SK-N-SH (cell line): Measurements from ENCODE around the gene HOXB8. TPM values are rescaled to one million over a fixed set of nuclear protein-coding genes. Genes with fewer than 3 reads are reported as not detected.

Experiments
- CTCF ChIA-PET: fragments of 300-600, 350-600 bp; formaldehyde crosslinking; extraction: SDS; loops from one replicate; lab custom pipeline; 2021; lab: Yijun Ruan, JAX
- POLR2A ChIA-PET: fragments of 350-600 bp; sonication (Branson Sonifier 250); formaldehyde crosslinking; extraction: SDS; loops from one replicate; lab custom pipeline; 2020; ENCODE audit warnings: antibody characterized with exemption, inconsistent platforms; lab: Yijun Ruan, JAX
- DNase-seq: peaks from one replicate; pipeline ENCODE4 v3.0.0; 2012
- H2AFZ ChIP-seq: fragments of 200-600 bp; sonication (generic); 2 replicates; pipeline ENCODE4 v1.8.1; 2016; ENCODE audit warnings: antibody characterized with exemption, mild to moderate bottlenecking, low read depth
- H3F3A ChIP-seq: fragments of 200-600 bp; sonication (generic); replicated peaks from 2 replicates; pipeline ENCODE3; 2016; ENCODE audit warnings: antibody characterized with exemption, mild to moderate bottlenecking; ENCODE audit not compliant: insufficient read depth
- H3K27ac ChIP-seq, 2 experiments: fragments of 200-500 bp in 1 of 2; fragments of 200-600 bp in 1 of 2; sonication (Bioruptor generic) in 1 of 2; sonication (generic), shearing (Covaris generic) in 1 of 2; 2 replicates each; pipeline versions ENCODE4 v1.5.1 to v1.6.1; 2014 to 2016; ENCODE audit warnings: low read depth in 2 of 2, inconsistent platforms in 1 of 2, low read length in 1 of 2, mild to moderate bottlenecking in 1 of 2, mixed read lengths in 1 of 2
- H3K27me3 ChIP-seq: fragments of 200-600 bp; sonication (generic), shearing (Covaris generic); 2 replicates; pipeline ENCODE4 v1.6.1; 2016; ENCODE audit warnings: mixed run types; ENCODE audit not compliant: insufficient read depth
- H3K36me3 ChIP-seq, 2 experiments: fragments of 200-500 bp in 1 of 2; fragments of 200-600 bp in 1 of 2; sonication (Bioruptor generic) in 1 of 2; sonication (generic) in 1 of 2; replicated peaks in 1 of 2; 2 replicates each; pipeline versions ENCODE3 to v1.5.1; 2014 to 2016; ENCODE audit warnings: low read length in 1 of 2, mild to moderate bottlenecking in 1 of 2; ENCODE audit not compliant: insufficient read depth in 2 of 2, control insufficient read depth in 1 of 2
- H3K4me1 ChIP-seq, 2 experiments: fragments of 200-500 bp in 1 of 2; fragments of 200-600 bp in 1 of 2; sonication (Bioruptor generic) in 1 of 2; sonication (generic), shearing (Covaris generic) in 1 of 2; 2 replicates each; pipeline versions ENCODE4 v1.5.1 to v1.6.1; 2014 to 2016; ENCODE audit warnings: low read depth in 1 of 2, low read length in 1 of 2, mixed run types in 1 of 2; ENCODE audit not compliant: insufficient read depth in 2 of 2, control insufficient read depth in 1 of 2
- H3K4me2 ChIP-seq: fragments of 200-600 bp; sonication (generic), shearing (Covaris generic); 2 replicates; pipeline ENCODE4 v1.6.1; 2017; ENCODE audit warnings: mixed run types
- H3K4me3 ChIP-seq, 2 experiments: fragments of 200-500 bp in 1 of 2; fragments of 200-600 bp in 1 of 2; sonication (Bioruptor generic) in 1 of 2; sonication (generic), shearing (Covaris generic) in 1 of 2; 2 replicates each; pipeline versions ENCODE4 v1.5.1 to v1.8.1; 2014 to 2016; ENCODE audit warnings: low read depth in 2 of 2, inconsistent platforms in 1 of 2, low read length in 1 of 2, mild to moderate bottlenecking in 1 of 2, mixed read lengths in 1 of 2, moderate library complexity in 1 of 2
- H3K79me2 ChIP-seq: fragments of 200-600 bp; sonication (generic); 2 replicates; pipeline ENCODE4 v1.8.1; 2017; ENCODE audit warnings: mild to moderate bottlenecking; ENCODE audit not compliant: insufficient read depth
- H3K9ac ChIP-seq: fragments of 200-600 bp; sonication (generic); 2 replicates; pipeline ENCODE4 v1.6.1; 2017; ENCODE audit warnings: mixed run types
- H3K9me2 ChIP-seq: fragments of 200-600 bp; sonication (generic); 2 replicates; pipeline ENCODE4 v1.6.1; 2017; ENCODE audit warnings: mixed run types
- H3K9me3 ChIP-seq: fragments of 200-600 bp; sonication (generic); 2 replicates; pipeline ENCODE4 v1.6.1; 2017; ENCODE audit warnings: mixed run types, mild to moderate bottlenecking, moderate library complexity
- H4K20me1 ChIP-seq: fragments of 200-600 bp; sonication (generic); 2 replicates; pipeline ENCODE4 v1.6.1; 2017; ENCODE audit warnings: mild to moderate bottlenecking, mixed run types; ENCODE audit not compliant: insufficient read depth
- CHD2 ChIP-seq: fragments of 150-350 bp; IDR thresholded peaks from 2 replicates; pipeline ENCODE4 v1.6.1; 2018; ENCODE audit warnings: low read length; ENCODE audit not compliant: partially characterized antibody
- ELF1 ChIP-seq: IDR thresholded peaks from 2 replicates; pipeline ENCODE4 v1.4.0; 2012
- EP300 ChIP-seq, 2 experiments: IDR thresholded peaks; 2 replicates each; pipeline versions ENCODE4 v1.4.0 to v1.6.1; 2012; ENCODE audit warnings: borderline replicate concordance in 1 of 2, low read depth in 1 of 2, low read length in 1 of 2
- GATA2 ChIP-seq: sonication (generic); formaldehyde crosslinking; IDR thresholded peaks from 2 replicates; pipeline ENCODE4 v1.5.0; 2020; ENCODE audit warnings: mild to moderate bottlenecking, missing genetic modification reagents
- JUND ChIP-seq: IDR thresholded peaks from 2 replicates; pipeline ENCODE4 v1.4.0; 2012
- NFIC ChIP-seq: IDR thresholded peaks from 2 replicates; pipeline ENCODE4 v1.4.0; 2012; ENCODE audit warnings: borderline replicate concordance
- PBX3 ChIP-seq: IDR thresholded peaks from 2 replicates; pipeline ENCODE4; 2012
- RAD21 ChIP-seq: IDR thresholded peaks from 2 replicates; pipeline ENCODE4 v1.6.1; 2012; ENCODE audit warnings: mild to moderate bottlenecking, low read length
- REST ChIP-seq: IDR thresholded peaks from 2 replicates; pipeline ENCODE4 v1.6.1; 2012; ENCODE audit warnings: mild to moderate bottlenecking, low read depth, low read length, moderate library complexity
- USF1 ChIP-seq: IDR thresholded peaks from 2 replicates; pipeline ENCODE4 v1.4.0; 2012; ENCODE audit warnings: low read depth, borderline replicate concordance
- ZBTB33 ChIP-seq: IDR thresholded peaks from 2 replicates; pipeline ENCODE4 v1.4.0; 2012; ENCODE audit warnings: low read depth, borderline replicate concordance
- WGBS: methylation state at CpG from one replicate; pipeline ENCODE4 v1.1.6; 2017; ENCODE audit warnings: low lambda C conversion rate; 5-methylcytosine and 5-hydroxymethylcytosine counted together
- polyA plus RNA-seq, 3 experiments: library from polyadenylated mRNA; depleted of rRNA; stranded (reverse); fragments of >200 nt; gene quantifications; 2 replicates each; pipeline ENCODE4 v1.2.3, GENCODE V29; 2012

The HOXB8 gene
- polyA plus RNA-seq, 1 of the 3 experiments (the other 2 are of a cell fraction), result not detected

- H3K27ac ChIP-seq, result no peak overlapping the region
- CTCF ChIA-PET, result interaction anchor here (0.6 to 2.3 kb wide), 10 partner anchors 9 to 576 kb away, joined by 3 to 8 read pairs (median 3); partner anchors contain the start of gene HOXB7
- no peaks in the 10 kb centered on the region for H3K9me3 ChIP-seq
- POLR2A ChIA-PET, result no interaction called here
- 15% methylated on average over 4 of the region's 4 CpGs for WGBS
- H2AFZ ChIP-seq, result no peak overlapping the region
- TF ChIP-seq USF1 (no peak), ZBTB33 (no peak), RAD21 (no peak), JUND (no peak), CHD2 (no peak), REST (no peak), ELF1 (no peak), GATA2 (CRISPR knock-in tag) (no peak), EP300 (IDR thresholded peaks at IDR 0.05; ENCODE audit: borderline replicate concordance in 1 of 2, low read depth in 1 of 2, low read length in 1 of 2) (no peak), NFIC (no peak), PBX3 (no peak)
- TF ChIP-seq, all 33 proteins: peak for 0
- Histone ChIP-seq H3K4me2 (no peak overlapping the region), H4K20me1 (peaks cover 20% of the 10 kb centered on the region; the same call in 1 of the 2 replicates), H3F3A (no peaks in the 10 kb centered on the region), H3K9ac (no peak overlapping the region), H3K79me2 (no peaks in the 10 kb centered on the region), H3K36me3 (no peaks in the 10 kb centered on the region), H3K4me1 (no peaks in the 10 kb centered on the region; a peak in 1 of 4 replicates), H3K9me2 (no peaks in the 10 kb centered on the region), H3K27me3 (peaks cover 100% of the 10 kb centered on the region), H3K4me3 (no peak overlapping the region)
- DNase-seq, result no peak
These were observed 13.9 kb downstream of the HOXB8 start for GRCh38 chr17:48601207-48601538.
